ENCODE results near the gene ATAD3A. TPM values are rescaled to one million over a fixed set of nuclear protein-coding genes. Genes with fewer than 3 reads are reported as not detected.

The ATAD3A gene
- polyA plus RNA-seq, 1 donor from 2014 or later: 30.3 TPM

GRCh38 chr1:1540818-1541628 lies 29.1 kb downstream of the ATAD3A start:
- TF ChIP-seq CTCF (IDR thresholded peaks at IDR 0.05; ENCODE audit: poor library complexity, severe bottlenecking) (no peak), EZH2 (IDR thresholded peaks at IDR 0.05; ENCODE audit: borderline replicate concordance, insufficient read depth, low read length, poor library complexity, severe bottlenecking) (no peak), POLR2AphosphoS5 (IDR thresholded peaks at IDR 0.05) (no peak), REST (IDR thresholded peaks at IDR 0.05; ENCODE audit: borderline replicate concordance) (no peak), MXI1 (conservative IDR thresholded peaks at IDR 0.05; ENCODE audit: poor library complexity, severe bottlenecking) (no peak), TAF1 (IDR thresholded peaks at IDR 0.05; ENCODE audit: low read depth) (no peak), SMC3 (conservative IDR thresholded peaks at IDR 0.05; ENCODE audit: poor library complexity) (no peak), RAD21 (conservative IDR thresholded peaks at IDR 0.05) (no peak), EP300 (conservative IDR thresholded peaks at IDR 0.05; ENCODE audit: poor library complexity, severe bottlenecking) (no peak)
- peak overlapping the region; percentile 87 for H3K4me3 ChIP-seq (ENCODE audit: low read length)
- H3K36me3 ChIP-seq (ENCODE audit: insufficient read depth, low read length): peaks cover 5% of the 10 kb centered on the region
- no peaks in the 10 kb centered on the region for H3K27me3 ChIP-seq (ENCODE audit: insufficient read depth, low read depth, low read length)
- no peak overlapping the region for H3K27ac ChIP-seq (ENCODE audit: low read length)
- no peaks in the 10 kb centered on the region for H3K79me2 ChIP-seq (replicated peaks; ENCODE audit: insufficient read depth, low read length)
- no peaks in the 10 kb centered on the region for H3F3A ChIP-seq (ENCODE audit: insufficient read depth, low read length, poor library complexity, severe bottlenecking)
- H3K9me2 ChIP-seq (ENCODE audit: insufficient read depth, low read length): no peaks in the 10 kb centered on the region
- no peaks in the 10 kb centered on the region for H4K20me1 ChIP-seq (ENCODE audit: insufficient read depth)
- no peak overlapping the region for H3K4me2 ChIP-seq (ENCODE audit: low read length)
- no peak overlapping the region for H2AFZ ChIP-seq (ENCODE audit: low read depth, low read length)
- H3K9ac ChIP-seq (ENCODE audit: low read length): peak overlapping the region; percentile 77
- no peaks in the 10 kb centered on the region for H3K9me3 ChIP-seq (ENCODE audit: low read length)

DNA sequence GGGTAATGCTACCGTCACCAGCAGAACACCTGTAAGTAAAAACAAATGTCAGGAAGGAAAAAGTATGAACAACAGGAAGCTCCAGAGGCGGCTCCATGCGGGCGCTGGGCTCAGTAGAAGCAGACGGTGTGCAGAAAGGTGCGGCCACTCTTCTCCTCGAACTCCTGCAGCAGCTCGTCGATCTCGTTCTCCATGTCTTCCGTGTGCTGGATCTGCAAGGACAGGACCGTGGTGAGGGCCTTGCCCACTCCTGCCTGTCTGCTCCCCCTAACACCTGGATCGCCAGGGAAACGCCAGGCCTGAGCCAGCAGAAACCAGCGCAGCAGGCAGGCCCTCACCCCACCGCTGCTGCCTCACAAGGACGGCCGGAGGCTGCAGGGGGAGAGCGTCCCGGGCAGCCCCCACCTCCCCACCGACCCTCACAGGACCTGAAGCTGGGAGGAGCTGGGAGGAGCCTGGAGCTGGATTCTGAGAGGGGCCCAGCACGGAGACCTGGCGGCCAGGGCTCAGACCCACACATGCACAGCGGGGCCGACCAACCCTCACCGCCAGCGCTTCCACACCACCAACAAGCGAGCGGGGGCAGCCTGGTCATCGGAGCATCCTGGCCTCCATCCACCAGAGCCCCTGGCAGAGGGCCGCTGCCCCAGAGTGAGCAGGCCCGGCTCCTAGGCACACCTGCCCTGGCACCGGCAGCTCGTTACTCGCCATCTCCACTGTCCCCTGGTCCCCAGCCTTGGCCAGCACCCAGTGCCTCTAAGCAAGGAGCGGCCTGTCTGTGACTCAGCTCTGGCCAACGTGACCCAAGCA lies 30.2 kb downstream of the ATAD3A start:
- Histone ChIP-seq H2AFZ (ENCODE audit: low read depth, low read length) (no peak overlapping the region), H3K79me2 (replicated peaks; ENCODE audit: insufficient read depth, low read length) (no peaks in the 10 kb centered on the region), H3K9me2 (ENCODE audit: insufficient read depth, low read length) (no peaks in the 10 kb centered on the region), H3F3A (ENCODE audit: insufficient read depth, low read length, poor library complexity, severe bottlenecking) (no peaks in the 10 kb centered on the region), H3K36me3 (ENCODE audit: insufficient read depth, low read length) (peaks cover 5% of the 10 kb centered on the region), H3K9me3 (ENCODE audit: low read length) (no peaks in the 10 kb centered on the region), H3K27ac (ENCODE audit: low read length) (no peak overlapping the region), H3K4me2 (ENCODE audit: low read length) (no peak overlapping the region), H3K27me3 (ENCODE audit: insufficient read depth, low read depth, low read length) (no peaks in the 10 kb centered on the region), H3K9ac (ENCODE audit: low read length) (no peak overlapping the region), H3K4me3 (ENCODE audit: low read length) (no peak overlapping the region), H4K20me1 (ENCODE audit: insufficient read depth) (no peaks in the 10 kb centered on the region)
- no peak for TF ChIP-seq TAF1 (IDR thresholded peaks at IDR 0.05; ENCODE audit: low read depth)
- TF ChIP-seq REST (IDR thresholded peaks at IDR 0.05; ENCODE audit: borderline replicate concordance): no peak
- no peak for TF ChIP-seq MXI1 (conservative IDR thresholded peaks at IDR 0.05; ENCODE audit: poor library complexity, severe bottlenecking)
- TF ChIP-seq EP300 (conservative IDR thresholded peaks at IDR 0.05; ENCODE audit: poor library complexity, severe bottlenecking): no peak
- no peak for TF ChIP-seq CTCF (IDR thresholded peaks at IDR 0.05; ENCODE audit: poor library complexity, severe bottlenecking)
- no peak for TF ChIP-seq EZH2 (IDR thresholded peaks at IDR 0.05; ENCODE audit: borderline replicate concordance, insufficient read depth, low read length, poor library complexity, severe bottlenecking)
- no peak for TF ChIP-seq SMC3 (conservative IDR thresholded peaks at IDR 0.05; ENCODE audit: poor library complexity)
- no peak for TF ChIP-seq POLR2AphosphoS5 (IDR thresholded peaks at IDR 0.05)
- TF ChIP-seq RAD21 (conservative IDR thresholded peaks at IDR 0.05): no peak
